GM12878 (cell line): ENCODE data around the gene SACS. TPM values are rescaled to one million over a fixed set of nuclear protein-coding genes. Genes with fewer than 3 reads are reported as not detected.

Experiments used
- ATAC-seq: fragments of 200-7000 bp; cut with Tn5 transposase; 3 replicates; pipeline ENCODE4 v1.9.1; 2020; ENCODE audit warnings: mild to moderate bottlenecking, moderate library complexity
- BruUV-seq: library from RNA; stranded (reverse); fragments of 400-500 nt; replicated peaks from 2 replicates; lab custom pipeline; 2021; lab: Mats Ljungman, UMichigan
- CTCF ChIA-PET: fragments of 300-600 bp; sonication (Branson Sonifier 250); formaldehyde crosslinking; extraction: SDS; loops from one replicate; lab custom pipeline; 2021; ENCODE audit warnings: inconsistent platforms; lab: Yijun Ruan, JAX
- POLR2A ChIA-PET: fragments of 350-600 bp; formaldehyde crosslinking; extraction: SDS; loops from one replicate; lab custom pipeline; 2021; ENCODE audit warnings: inconsistent platforms; lab: Charles Lee
- RAD21 ChIA-PET: fragments of 300-600 bp; sonication (Branson Sonifier 250); formaldehyde crosslinking; loops from one replicate; lab custom pipeline; 2023; ENCODE audit warnings: antibody characterized with exemption; ENCODE audit not compliant: unreplicated experiment; lab: Charles Lee
- SMC1A ChIA-PET: fragments of 300-600 bp; sonication (Branson Sonifier 250); formaldehyde crosslinking; loops from one replicate; lab custom pipeline; 2023; ENCODE audit not compliant: unreplicated experiment, uncharacterized antibody; lab: Charles Lee
- DNase-seq: peaks from one replicate; pipeline ENCODE4 v3.0.0-alpha.2; 2011; ENCODE audit warnings: low read depth, low spot score
- FAIRE-seq: peaks from 3 replicates; lab custom pipeline; 2011; peaks lifted over from hg19 to GRCh38; lab: Jason Lieb, UNC
- H2AFZ ChIP-seq: 2 replicates; pipeline ENCODE4 v1.6.0; 2011; ENCODE audit warnings: low read depth, low read length, control low read depth; ENCODE audit not compliant: control insufficient read depth
- H3K27ac ChIP-seq: 2 replicates; pipeline ENCODE4 v1.5.1; 2011; ENCODE audit warnings: control low read depth; ENCODE audit not compliant: control insufficient read depth, insufficient read depth
- H3K27me3 ChIP-seq, 2 experiments: replicated peaks in 1 of 2; 2 replicates each; pipeline versions ENCODE4 v1.6.0 to v1.6.1; 2011; ENCODE audit warnings: low read length in 1 of 2; ENCODE audit not compliant: control insufficient read depth in 2 of 2, insufficient read depth in 2 of 2
- H3K36me3 ChIP-seq, 2 experiments: 2 replicates each; pipeline ENCODE4 v1.5.1; 2011; ENCODE audit warnings: low read length in 1 of 2; ENCODE audit not compliant: control insufficient read depth in 2 of 2, insufficient read depth in 2 of 2
- H3K4me1 ChIP-seq: 2 replicates; pipeline ENCODE4 v1.6.1; 2011; ENCODE audit warnings: mild to moderate bottlenecking, low read length, moderate library complexity, mixed read lengths; ENCODE audit not compliant: control insufficient read depth, insufficient read depth
- H3K4me2 ChIP-seq: 2 replicates; pipeline ENCODE4 v1.6.0; 2011; ENCODE audit warnings: control low read depth; ENCODE audit not compliant: control insufficient read depth, insufficient read depth
- H3K4me3 ChIP-seq: fragments of 200-600 bp; sonication (generic); 2 replicates; pipeline ENCODE4 v1.5.1; 2016
- H3K79me2 ChIP-seq: 2 replicates; pipeline ENCODE4 v1.6.0; 2011; ENCODE audit warnings: low read length; ENCODE audit not compliant: control insufficient read depth, insufficient read depth
- H3K9ac ChIP-seq: 2 replicates; pipeline ENCODE4 v1.8.0; 2011; ENCODE audit warnings: low read length, control low read depth, mixed read lengths; ENCODE audit not compliant: control insufficient read depth, insufficient read depth
- H3K9me3 ChIP-seq: replicated peaks from 3 replicates; pipeline ENCODE4 v1.5.1; 2011; ENCODE audit warnings: mild to moderate bottlenecking, low read length; ENCODE audit not compliant: control insufficient read depth, insufficient read depth
- H4K20me1 ChIP-seq: 2 replicates; pipeline ENCODE4 v1.6.0; 2011; ENCODE audit not compliant: control insufficient read depth, insufficient read depth
- BACH1 ChIP-seq: fragments of 450-650 bp; IDR thresholded peaks from 2 replicates; pipeline ENCODE4 v1.6.1; 2017; ENCODE audit warnings: mild to moderate bottlenecking, borderline replicate concordance
- IKZF2 ChIP-seq, 2 experiments: fragments of 450-650 bp; IDR thresholded peaks; 2 replicates each; pipeline ENCODE4 v1.6.1; 2017; ENCODE audit warnings: mild to moderate bottlenecking in 2 of 2, moderate library complexity in 2 of 2
- MXI1 ChIP-seq: fragments of 150-350 bp; IDR thresholded peaks from 2 replicates; pipeline ENCODE4 v1.6.1; 2011; ENCODE audit warnings: low read depth, mild to moderate bottlenecking, inconsistent platforms, low read length, improper control_type of control experiment
- NR2F1 ChIP-seq: fragments of 450-650 bp; conservative IDR thresholded peaks from 2 replicates; pipeline ENCODE4 v1.6.1; 2017; ENCODE audit warnings: mild to moderate bottlenecking
- RELB ChIP-seq: fragments of 450-650 bp; IDR thresholded peaks from 2 replicates; pipeline ENCODE4 v1.6.1; 2017; ENCODE audit warnings: low read depth, mild to moderate bottlenecking, moderate library complexity
- SP1 ChIP-seq: IDR thresholded peaks from one replicate; pipeline ENCODE4 v1.6.1; 2011; ENCODE audit warnings: low read depth, low read length
- TCF12 ChIP-seq: IDR thresholded peaks from 2 replicates; pipeline ENCODE4 v1.6.1; 2011; ENCODE audit warnings: low read depth, mild to moderate bottlenecking, low read length
- ZBED1 ChIP-seq: IDR thresholded peaks from 2 replicates; pipeline ENCODE4 v1.6.1; 2016; ENCODE audit warnings: borderline replicate concordance
- ZNF622 ChIP-seq: fragments of 450-650 bp; IDR thresholded peaks from 2 replicates; pipeline ENCODE4 v1.6.1; 2017; ENCODE audit warnings: mild to moderate bottlenecking, inconsistent platforms
- WGBS: methylation state at CpG from one replicate; pipeline ENCODE4 v1.1.6; 2016; ENCODE audit warnings: low lambda C conversion rate; ENCODE audit not compliant: insufficient replicate concordance, insufficient coverage; ENCODE audit errors: missing lambda C conversion rate; 5-methylcytosine and 5-hydroxymethylcytosine counted together
- in situ Hi-C: fragments of 300-500 bp; cut with MboI; formaldehyde crosslinking; loops from 9 replicates; pipeline ENCODE4 v1.14.3; 2018; ENCODE audit warnings: mixed read lengths
- intact Hi-C: fragments of 100-400 bp; cut with micrococcal nuclease; formaldehyde crosslinking; loops from one replicate; pipeline ENCODE4 v1.14.2; 2022; ENCODE audit not compliant: unreplicated experiment
- polyA plus RNA-seq, 11 experiments: library from polyadenylated mRNA; depleted of rRNA in 4 of 11; unstranded in 6 of 11; stranded (reverse) in 5 of 11; fragments of >200 nt; fragmentation: Nextera tagmentation in 4 of 11; fragmentation: Illumina TruSeq in 1 of 11; extraction: Ambion mirVana in 4 of 11; extraction: Trizol in 1 of 11; gene quantifications; 1 replicate in 1 of 11; 2 replicates in 10 of 11; pipeline versions ENCODE4 v1.2.1 to v1.2.3, GENCODE V29; 2011 to 2016; ENCODE audit warnings: inconsistent platforms in 2 of 11, missing spikeins in 2 of 11, low read depth in 1 of 11
- total RNA-seq, 4 experiments: library from RNA; depleted of rRNA in 3 of 4; stranded (reverse); fragments of >200 nt in 3 of 4; fragmentation: Illumina TruSeq in 1 of 4; extraction: Trizol in 1 of 4; gene quantifications; 2 replicates each; pipeline versions ENCODE4 v1.2.1 to v1.2.3, GENCODE V29; 2013 to 2021

SACS gene
- total and polyA plus RNA-seq, 10 of the 15 experiments (the other 5 are each of a cell fraction or from before 2014, with no cell fraction given): 9.9 to 74.9 (median 22.1) TPM

DNA sequence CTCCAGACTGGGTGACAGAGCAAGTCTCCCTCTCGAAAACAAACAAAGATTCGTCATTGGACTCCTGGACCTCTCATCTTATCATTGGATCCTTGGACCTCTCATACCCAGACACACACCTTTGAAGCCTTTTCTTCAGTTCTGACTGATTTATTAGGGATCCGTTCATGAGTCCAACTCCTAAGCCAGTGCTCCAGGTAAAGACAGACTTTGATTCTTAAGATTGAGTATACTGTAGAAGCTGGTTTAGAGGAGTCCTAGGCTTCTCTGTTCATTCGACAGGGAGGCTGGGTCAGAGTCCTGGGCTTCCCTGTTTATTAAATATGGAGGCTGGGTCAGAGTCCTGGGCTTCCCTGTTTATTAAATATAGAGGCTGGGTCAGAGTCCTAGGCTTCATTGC lies 38.7 kb downstream of the SACS start:
- Histone ChIP-seq H3K9me3 (peaks cover 3% of the 10 kb centered on the region; the same call in 2 of the 3 replicates), H3K4me3 (no peak overlapping the region), H3K4me1 (no peaks in the 10 kb centered on the region), H3K79me2 (no peaks in the 10 kb centered on the region), H3K27ac (no peak overlapping the region), H3K36me3 (no peaks in the 10 kb centered on the region), H2AFZ (no peak overlapping the region), H3K27me3 (no peaks in the 10 kb centered on the region), H3K4me2 (no peak overlapping the region), H3K9ac (no peak overlapping the region), H4K20me1 (no peaks in the 10 kb centered on the region)
- CTCF ChIA-PET: no interaction called here
- RAD21 ChIA-PET: no interaction called here
- intact Hi-C loops (no loop called here), in situ Hi-C loops (no loop called here)
- POLR2A ChIA-PET: no interaction called here
- TF ChIP-seq TCF12: no peak
- TF ChIP-seq NR2F1: no peak
- no peak for TF ChIP-seq IKZF2 (IDR thresholded peaks at IDR 0.05)
- TF ChIP-seq ZNF622: no peak
- TF ChIP-seq RELB: no peak
- no peak for TF ChIP-seq BACH1
- TF ChIP-seq MXI1: no peak
- no peak for TF ChIP-seq SP1
- TF ChIP-seq ZBED1: no peak
- DNase-seq (no peak), ATAC-seq (no peak), FAIRE-seq (no peak)
- SMC1A ChIA-PET: no interaction called here
- WGBS: 44% methylated on average over 4 of the region's 4 CpGs
- no TSS peak for BruUV-seq
